Stomach smooth muscle (tissue), 2 donors: ENCODE data around the gene ACTN1.

Experiments used
- H3K27ac ChIP-seq: one replicate; pipeline ENCODE4 v1.7.0; 2013; ENCODE audit warnings: mild to moderate bottlenecking, low read length, inconsistent platforms
- H3K27me3 ChIP-seq, 2 donors: one replicate each; pipeline ENCODE4 v1.7.0; 2013; ENCODE audit warnings: low read length in 2 of 2; ENCODE audit not compliant: insufficient read depth in 2 of 2, control insufficient read depth in 1 of 2
- H3K36me3 ChIP-seq, 2 donors: one replicate each; pipeline ENCODE4 v1.7.0; 2013; ENCODE audit warnings: low read length in 2 of 2; ENCODE audit not compliant: control insufficient read depth in 2 of 2, insufficient read depth in 2 of 2
- H3K4me1 ChIP-seq: one replicate; pipeline ENCODE4 v1.7.0; 2013; ENCODE audit warnings: low read length; ENCODE audit not compliant: control insufficient read depth, insufficient read depth
- H3K4me3 ChIP-seq, 2 donors: one replicate each; pipeline ENCODE4 v1.7.0; 2013; ENCODE audit warnings: low read length in 2 of 2
- H3K9ac ChIP-seq, 2 donors: one replicate each; pipeline ENCODE4 v1.7.0; 2013; ENCODE audit warnings: low read length in 2 of 2, mild to moderate bottlenecking in 1 of 2
- H3K9me3 ChIP-seq, 2 donors: one replicate each; pipeline ENCODE4 v1.7.0; 2013; ENCODE audit warnings: low read length in 2 of 2; ENCODE audit not compliant: control insufficient read depth in 2 of 2
- donor health status: healthy.
- donor health status: Pancreatic carcinoma.

ACTN1 gene

DNA sequence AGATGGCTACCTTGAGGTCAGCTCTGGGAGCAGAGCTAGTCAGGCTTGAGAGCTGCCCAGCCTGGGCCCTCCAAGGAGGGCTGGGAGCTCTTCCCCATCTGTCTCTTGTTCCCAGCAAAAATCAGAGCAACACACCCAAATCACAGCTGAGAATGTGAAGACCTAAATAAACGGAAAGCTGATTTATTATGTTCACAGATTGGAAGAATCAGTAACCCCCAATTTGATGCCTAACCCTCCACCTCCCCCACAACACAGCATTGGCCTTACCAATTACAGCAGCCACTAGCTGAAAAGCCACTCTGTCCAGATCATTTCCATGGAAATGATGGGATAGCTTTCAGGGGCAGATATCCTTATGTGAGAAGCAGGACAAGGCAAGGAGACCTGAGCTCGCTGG, 7.1 kb upstream of the ACTN1 start:
- Histone ChIP-seq H3K36me3 (no peaks in the 10 kb centered on the region), H3K4me3 (no peak overlapping the region), H3K4me1 (peaks cover 9% of the 10 kb centered on the region), H3K27ac (no peak overlapping the region), H3K27me3 (no peaks in the 10 kb centered on the region), H3K9ac (no peak overlapping the region), H3K9me3 (no peaks in the 10 kb centered on the region)

- H3K9me3 ChIP-seq, result no peaks in the 10 kb centered on the region
- no peak overlapping the region for H3K9ac ChIP-seq
- H3K4me3 ChIP-seq, result no peak overlapping the region
- no peaks in the 10 kb centered on the region for H3K27me3 ChIP-seq
- peaks cover 16% of the 10 kb centered on the region for H3K4me1 ChIP-seq
- H3K27ac ChIP-seq, result no peak overlapping the region
- H3K36me3 ChIP-seq, result no peaks in the 10 kb centered on the region
Observed at GRCh38 chr14:68984686-68985085, 5.6 kb upstream of the ACTN1 start.

- Histone ChIP-seq H3K36me3 (no peaks in the 10 kb centered on the region), H3K4me3 (no peak overlapping the region), H3K27ac (no peak overlapping the region), H3K9me3 (no peaks in the 10 kb centered on the region), H3K27me3 (no peaks in the 10 kb centered on the region), H3K4me1 (peaks cover 16% of the 10 kb centered on the region), H3K9ac (no peak overlapping the region)
Observed at GRCh38 chr14:68983191-68983590, 4.1 kb upstream of the ACTN1 start.

- no peaks in the 10 kb centered on the region for H3K27me3 ChIP-seq
- H3K36me3 ChIP-seq, result no peaks in the 10 kb centered on the region
- no peak overlapping the region for H3K9ac ChIP-seq
- H3K27ac ChIP-seq, result no peak overlapping the region
- H3K4me1 ChIP-seq, result peaks cover 16% of the 10 kb centered on the region
- H3K9me3 ChIP-seq, result no peaks in the 10 kb centered on the region
- H3K4me3 ChIP-seq, result no peak overlapping the region
Observed at GRCh38 chr14:68982581-68982980, 3.5 kb upstream of the ACTN1 start.

DNA sequence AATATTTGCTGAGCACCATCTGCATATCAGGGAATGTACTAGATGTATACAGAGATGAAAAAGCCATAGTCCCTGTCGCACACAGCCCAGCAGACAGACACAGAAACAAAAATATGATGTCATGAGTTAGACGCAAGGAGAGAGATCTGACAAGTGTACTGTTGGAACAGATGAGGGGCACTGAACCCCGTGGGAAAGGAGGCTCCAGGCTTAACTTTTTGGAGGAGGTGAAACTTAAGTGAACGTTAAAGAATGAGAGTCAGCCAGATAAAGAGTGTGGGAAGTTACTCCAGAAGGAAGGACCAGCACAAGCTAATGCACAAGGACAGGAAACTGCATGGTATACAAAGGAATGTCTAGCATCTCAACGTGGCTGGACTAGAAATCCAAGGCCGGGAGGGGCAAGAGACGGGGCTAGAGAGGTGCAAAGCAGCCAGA, 2.5 kb upstream of the ACTN1 start:
- Histone ChIP-seq H3K9ac (no peak overlapping the region), H3K4me3 (no peak overlapping the region), H3K27ac (no peak overlapping the region), H3K27me3 (no peaks in the 10 kb centered on the region), H3K9me3 (no peaks in the 10 kb centered on the region), H3K36me3 (peaks cover 0 to 5% of the 10 kb centered on the region in 2 donors), H3K4me1 (peaks cover 22% of the 10 kb centered on the region)

GRCh38 chr14:68981139-68981538, 2.0 kb upstream of the ACTN1 start:
- Histone ChIP-seq H3K27me3 (no peaks in the 10 kb centered on the region), H3K27ac (no peak overlapping the region), H3K9me3 (no peaks in the 10 kb centered on the region), H3K4me1 (peaks cover 27% of the 10 kb centered on the region), H3K9ac (no peak overlapping the region), H3K36me3 (peaks cover 0 to 6% of the 10 kb centered on the region in 2 donors), H3K4me3 (no peak overlapping the region)

GRCh38 chr14:68979722-68980451, 785 bp upstream of the ACTN1 start:
- no peaks in the 10 kb centered on the region for H3K9me3 ChIP-seq
- peak overlapping the region; percentile 75 to 91 for H3K9ac ChIP-seq
- peak overlapping the region; percentile 100 for H3K27ac ChIP-seq
- peak overlapping the region; percentile 81 to 96 for H3K4me3 ChIP-seq
- H3K27me3 ChIP-seq, result no peaks in the 10 kb centered on the region
- H3K36me3 ChIP-seq, result peaks cover 5 to 17% of the 10 kb centered on the region in 2 donors
- H3K4me1 ChIP-seq, result peaks cover 39% of the 10 kb centered on the region

DNA sequence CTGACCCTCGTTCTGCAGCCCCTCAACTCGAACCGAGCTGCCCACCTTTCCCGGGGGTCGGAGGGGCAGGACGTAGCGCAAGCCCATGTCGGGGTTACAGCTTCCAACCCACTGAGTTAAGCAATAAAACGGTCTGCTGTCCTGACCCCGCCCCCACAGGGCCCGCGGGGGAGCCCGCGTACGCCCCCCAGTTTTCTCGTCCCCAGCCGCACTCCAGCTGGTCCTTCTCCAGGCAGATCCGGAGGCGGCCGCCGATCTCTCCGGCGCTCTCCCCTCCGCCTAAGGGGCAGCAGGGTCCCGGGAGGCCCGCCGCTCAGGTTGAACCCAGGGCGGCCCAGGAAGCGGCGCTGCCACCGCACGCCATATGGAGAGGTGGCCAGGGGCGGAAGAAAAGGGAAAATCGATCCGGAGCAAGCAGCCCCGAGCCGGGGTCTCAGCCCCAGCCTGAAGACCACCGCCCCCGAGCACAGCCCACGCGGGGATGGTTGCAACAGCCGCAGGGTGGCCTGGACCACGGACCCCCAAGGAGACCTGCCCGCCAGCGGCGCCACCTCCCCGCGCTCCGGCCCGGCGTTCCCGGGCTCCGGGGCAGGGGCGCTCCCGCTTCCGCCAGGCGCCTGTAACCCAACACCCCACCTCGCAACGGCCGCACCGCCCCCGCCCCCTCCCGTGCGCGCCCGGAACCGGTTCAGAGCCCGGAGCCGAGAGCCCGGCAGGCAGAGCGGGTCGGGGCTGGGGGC, 760 bp downstream of the ACTN1 start:
- H3K36me3 ChIP-seq, result peaks cover 15 to 29% of the 10 kb centered on the region in 2 donors
- peak overlapping the region; percentile 100 for H3K27ac ChIP-seq
- no peaks in the 10 kb centered on the region for H3K9me3 ChIP-seq
- H3K4me3 ChIP-seq, result peak overlapping the region; percentile 96 to 98
- peaks cover 55% of the 10 kb centered on the region for H3K4me1 ChIP-seq
- H3K9ac ChIP-seq, result peak overlapping the region; percentile 99 to 100
- no peaks in the 10 kb centered on the region for H3K27me3 ChIP-seq

GRCh38 chr14:68977718-68978171, 1.4 kb downstream of the ACTN1 start:
- Histone ChIP-seq H3K27ac (peak overlapping the region; percentile 100), H3K9ac (peak overlapping the region; percentile 99 to 100), H3K27me3 (no peaks in the 10 kb centered on the region), H3K4me3 (peak overlapping the region; percentile 96 to 98), H3K36me3 (peaks cover 17 to 35% of the 10 kb centered on the region in 2 donors), H3K9me3 (no peaks in the 10 kb centered on the region), H3K4me1 (peaks cover 60% of the 10 kb centered on the region)

GRCh38 chr14:68977180-68977717, 1.9 kb downstream of the ACTN1 start:
- no peaks in the 10 kb centered on the region for H3K27me3 ChIP-seq
- H3K4me1 ChIP-seq, result peaks cover 65% of the 10 kb centered on the region
- H3K36me3 ChIP-seq, result peaks cover 20 to 39% of the 10 kb centered on the region in 2 donors
- peak overlapping the region; percentile 100 for H3K27ac ChIP-seq
- H3K9ac ChIP-seq, result peak overlapping the region; percentile 99 to 100
- H3K4me3 ChIP-seq, result peak overlapping the region; percentile 77 to 96
- H3K9me3 ChIP-seq, result no peaks in the 10 kb centered on the region
